HG02642 (cell line): ENCODE results near the gene ASAP3.
A peak's percentile ranks its signal among the peaks of the same experiment; 100 is the strongest.
"Not testable (repeated sequence)": the region's sequence is repeated elsewhere in the genome, so short reads cannot be mapped to it uniquely, and the experiment has no call there.

Source experiments
- ATAC-seq: cut with Tn5 transposase; IDR thresholded peaks from one replicate; pipeline ENCODE4 v1.9.1; 2021; ENCODE audit warnings: mild to moderate bottlenecking; ENCODE audit not compliant: unreplicated experiment, poor library complexity

The ASAP3 gene

DNA sequence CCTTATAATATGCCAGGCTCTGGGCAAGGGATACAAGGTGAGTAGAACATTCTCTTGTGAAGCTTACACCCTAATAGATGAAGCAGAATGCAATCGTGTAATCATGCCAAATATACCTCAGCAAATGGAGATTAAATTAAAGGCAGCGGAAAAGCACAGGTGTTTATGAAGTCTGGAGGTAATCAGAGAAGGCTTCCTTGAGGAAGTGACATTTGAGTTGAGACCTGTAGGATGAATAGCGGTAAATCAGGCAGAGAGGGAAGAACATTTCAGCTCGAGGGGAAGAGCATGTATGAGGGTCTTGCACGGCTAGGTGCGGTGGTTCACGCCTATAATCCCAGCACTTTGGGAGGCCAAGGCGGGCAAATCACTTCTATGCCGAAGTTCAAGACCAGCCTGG, 33.6 kb upstream of the ASAP3 start:
- no peak for ATAC-seq

DNA sequence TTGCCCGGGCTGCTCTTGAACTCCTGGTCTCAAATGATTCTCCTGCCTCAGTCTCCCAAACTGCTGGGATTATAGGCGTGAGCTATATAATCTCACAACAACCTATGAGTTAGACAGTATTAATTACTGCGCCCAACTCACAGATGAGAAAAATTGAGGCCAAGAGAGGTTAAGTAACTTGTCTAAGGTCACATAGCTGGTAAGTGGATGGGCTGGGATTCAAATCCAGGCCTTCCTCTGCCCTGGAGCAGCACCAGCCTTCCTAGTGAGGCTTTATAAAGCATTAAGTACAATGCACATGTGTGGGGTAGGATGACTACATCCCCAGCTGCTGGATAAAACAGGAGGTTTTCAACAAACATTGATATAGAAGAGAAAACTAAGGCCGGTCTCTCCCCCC, 31.9 kb upstream of the ASAP3 start:
- no peak for ATAC-seq

DNA sequence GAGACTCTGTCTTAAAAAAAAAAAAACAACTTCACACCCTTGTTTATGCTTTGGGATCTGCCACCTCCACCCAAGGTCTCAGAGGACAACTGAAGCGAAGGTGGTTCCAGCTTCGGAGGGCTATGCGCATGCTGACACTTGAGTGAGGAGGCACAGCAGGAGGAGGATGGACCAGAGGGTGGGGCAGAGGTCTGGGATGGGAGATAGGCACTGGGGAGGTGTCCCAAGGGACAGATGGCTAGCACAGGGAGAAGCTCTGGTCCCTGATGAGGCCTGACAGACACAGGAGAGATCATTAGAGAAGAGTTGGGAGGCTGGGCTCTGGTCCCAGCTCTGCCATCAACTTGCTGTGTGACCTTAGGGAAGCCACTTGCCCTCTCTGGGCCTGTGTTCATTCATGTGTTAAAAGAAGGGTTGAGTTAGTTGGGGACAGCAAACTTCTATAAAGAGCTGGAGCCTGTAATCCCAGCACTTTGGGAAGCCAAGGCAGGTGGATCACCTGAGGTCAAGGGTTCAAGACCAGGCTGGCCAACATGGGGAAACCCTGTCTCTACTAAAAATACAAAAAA, 30.2 kb upstream of the ASAP3 start:
- no peak for ATAC-seq

DNA sequence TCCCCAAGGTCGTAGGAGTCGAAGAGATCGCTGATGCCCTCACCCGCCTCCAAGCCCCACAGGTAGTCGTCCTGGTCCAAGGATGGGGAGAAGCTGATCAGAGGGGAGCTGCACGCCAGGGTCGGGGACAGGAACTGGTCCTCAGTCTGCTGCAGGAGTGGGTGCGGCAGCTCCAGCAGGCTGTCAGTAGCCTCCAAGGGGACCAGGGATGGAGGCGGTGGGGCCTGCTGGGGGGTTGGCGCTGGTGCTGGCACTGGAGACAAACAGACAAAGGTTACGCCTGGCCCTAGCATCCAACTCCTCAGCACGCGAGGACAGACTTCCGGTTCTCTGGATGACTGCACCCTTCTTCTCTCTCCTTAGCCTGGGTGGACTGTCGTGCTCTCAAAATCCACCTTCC, 25.9 kb upstream of the ASAP3 start:
- ATAC-seq = no peak

DNA sequence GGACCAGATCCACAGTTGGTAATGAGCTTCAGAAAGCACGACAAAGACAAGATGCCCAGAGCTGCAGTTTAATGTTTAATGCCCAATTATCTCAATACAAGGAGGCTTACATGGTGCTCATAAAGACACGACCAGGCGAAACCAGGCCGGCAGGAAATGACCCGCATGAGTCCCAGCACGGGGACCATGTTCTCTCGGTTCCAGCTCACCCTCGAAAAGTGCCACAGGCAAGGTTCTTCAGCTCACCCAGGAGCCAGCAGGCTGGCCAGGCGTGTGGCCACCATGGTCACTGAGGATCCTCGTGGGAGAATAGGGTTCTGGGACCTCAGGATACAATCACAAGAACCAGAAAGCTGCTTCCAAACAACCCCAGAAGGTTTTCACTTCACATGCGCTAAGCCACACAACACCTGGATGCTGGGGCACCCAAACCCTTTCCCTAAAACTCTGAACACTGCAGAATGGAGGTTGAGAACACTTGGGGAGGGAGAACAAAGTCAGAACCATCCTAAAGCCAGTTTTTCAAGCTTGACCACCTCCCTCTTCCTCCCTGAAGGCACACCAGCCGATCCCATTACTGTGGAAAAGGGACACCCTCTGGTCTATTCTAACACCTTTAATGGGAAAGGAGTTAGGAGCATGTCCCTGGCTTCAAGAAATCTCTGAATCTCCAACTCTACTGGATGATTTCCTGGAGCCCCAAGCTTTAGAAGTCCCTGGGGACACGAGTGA, 22.6 kb upstream of the ASAP3 start:
- no peak for ATAC-seq

DNA sequence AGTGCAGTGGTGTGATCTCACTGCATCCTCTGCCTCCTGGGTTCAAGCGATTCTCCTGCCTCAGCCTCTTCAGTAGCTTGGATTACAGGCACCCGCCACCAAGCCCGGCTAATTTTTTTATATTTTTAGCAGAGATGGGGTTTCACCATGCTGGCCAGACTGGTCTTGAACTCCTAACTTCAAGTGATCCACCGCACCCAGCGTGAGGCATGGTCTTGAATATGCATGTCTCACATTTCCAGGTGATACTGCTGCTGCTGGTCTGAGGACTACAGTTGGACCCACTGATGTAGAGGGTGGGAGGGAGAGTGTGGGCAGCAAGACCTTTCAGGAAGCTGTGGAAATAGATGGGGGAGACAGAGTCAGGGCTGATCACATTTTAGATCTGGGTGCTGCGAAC, 21.9 kb upstream of the ASAP3 start:
- no peak for ATAC-seq

DNA sequence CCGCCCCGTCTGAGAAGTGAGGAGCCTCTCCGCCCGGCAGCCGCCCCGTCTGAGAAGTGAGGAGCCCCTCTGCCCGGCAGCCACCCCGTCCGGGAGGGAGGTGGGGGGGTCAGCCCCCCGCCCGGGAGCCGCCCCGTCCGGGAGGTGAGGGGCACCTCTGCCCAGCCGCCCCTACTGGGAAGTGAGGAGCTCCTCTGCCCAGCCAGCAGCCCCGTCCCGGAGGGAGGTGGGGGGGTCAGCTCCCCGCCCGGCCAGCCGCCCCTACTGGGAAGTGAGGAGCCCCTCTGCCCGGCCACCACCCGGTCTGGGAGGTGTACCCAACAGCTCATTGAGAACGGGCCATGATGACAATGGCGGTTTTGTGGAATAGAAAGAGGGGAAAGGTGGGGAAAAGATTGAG, 20.2 kb upstream of the ASAP3 start:
- ATAC-seq = not testable (repeated sequence)

DNA sequence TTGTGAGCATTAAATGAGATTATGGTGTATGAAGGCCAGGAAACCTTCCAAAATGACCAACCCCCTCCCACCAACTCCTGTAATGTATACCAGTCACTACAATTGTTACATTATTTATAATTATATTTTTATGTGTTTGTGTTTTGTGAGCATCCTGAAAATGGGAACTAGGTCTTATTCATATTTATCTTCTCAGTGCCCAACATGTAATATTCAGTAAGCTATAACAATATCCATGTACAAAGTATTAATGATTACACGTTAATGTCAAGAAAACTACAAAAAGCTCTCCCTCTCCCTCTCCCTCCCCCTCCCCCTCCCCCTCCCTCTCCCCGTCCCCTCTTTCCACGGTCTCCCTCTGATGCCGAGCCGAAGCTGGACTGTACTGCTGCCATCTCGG, 19.0 kb upstream of the ASAP3 start:
- no peak for ATAC-seq

DNA sequence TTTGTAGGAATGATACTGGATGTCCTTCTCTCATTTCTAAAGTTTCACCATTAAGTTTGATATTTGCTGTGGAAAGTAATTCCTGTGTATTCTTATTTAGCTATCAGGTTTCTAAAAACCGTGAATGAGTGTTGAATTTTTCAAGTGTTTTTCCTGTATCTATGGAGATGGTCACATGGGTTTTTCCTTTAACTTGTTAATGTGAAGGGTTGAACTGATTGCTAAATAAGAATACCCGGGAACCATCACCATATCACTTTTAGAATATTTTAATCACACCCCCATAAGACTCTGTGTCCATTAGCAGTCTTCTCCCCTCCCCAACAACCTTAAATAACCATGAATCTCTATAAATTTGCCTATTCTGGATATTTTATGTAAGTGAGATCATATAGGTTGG, 16.5 kb upstream of the ASAP3 start:
- no peak for ATAC-seq

DNA sequence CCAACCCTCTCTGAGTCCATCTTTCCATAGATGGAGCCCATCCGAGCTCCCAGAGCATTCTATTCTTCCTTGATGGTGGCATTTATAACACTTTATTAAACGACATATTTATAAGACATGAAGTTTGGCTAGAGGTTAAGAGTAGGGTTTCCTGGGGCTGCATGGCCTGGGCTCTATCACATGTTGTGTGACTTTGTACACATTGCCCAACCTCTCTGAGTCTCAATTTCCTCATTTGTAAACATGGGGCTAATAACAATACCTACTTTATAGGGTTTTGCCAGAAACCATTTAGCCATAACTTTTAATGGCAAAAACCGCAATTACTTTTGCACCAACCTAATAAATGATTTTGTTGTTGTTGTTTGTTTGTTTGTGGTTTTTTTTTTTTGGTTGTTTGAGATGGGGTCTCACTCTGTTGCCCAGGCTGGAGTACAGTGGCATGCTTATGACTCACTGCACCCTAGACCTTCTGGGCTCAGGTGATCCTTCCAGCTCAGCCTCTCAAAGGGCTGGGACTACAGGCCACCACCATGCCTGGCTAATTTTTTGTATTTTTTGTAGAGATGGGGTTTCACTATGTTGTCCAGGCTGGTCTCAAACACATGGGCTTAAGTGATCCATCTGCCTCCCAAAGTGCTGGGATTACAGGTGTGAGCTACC, 13.9 kb upstream of the ASAP3 start:
- no peak for ATAC-seq

DNA sequence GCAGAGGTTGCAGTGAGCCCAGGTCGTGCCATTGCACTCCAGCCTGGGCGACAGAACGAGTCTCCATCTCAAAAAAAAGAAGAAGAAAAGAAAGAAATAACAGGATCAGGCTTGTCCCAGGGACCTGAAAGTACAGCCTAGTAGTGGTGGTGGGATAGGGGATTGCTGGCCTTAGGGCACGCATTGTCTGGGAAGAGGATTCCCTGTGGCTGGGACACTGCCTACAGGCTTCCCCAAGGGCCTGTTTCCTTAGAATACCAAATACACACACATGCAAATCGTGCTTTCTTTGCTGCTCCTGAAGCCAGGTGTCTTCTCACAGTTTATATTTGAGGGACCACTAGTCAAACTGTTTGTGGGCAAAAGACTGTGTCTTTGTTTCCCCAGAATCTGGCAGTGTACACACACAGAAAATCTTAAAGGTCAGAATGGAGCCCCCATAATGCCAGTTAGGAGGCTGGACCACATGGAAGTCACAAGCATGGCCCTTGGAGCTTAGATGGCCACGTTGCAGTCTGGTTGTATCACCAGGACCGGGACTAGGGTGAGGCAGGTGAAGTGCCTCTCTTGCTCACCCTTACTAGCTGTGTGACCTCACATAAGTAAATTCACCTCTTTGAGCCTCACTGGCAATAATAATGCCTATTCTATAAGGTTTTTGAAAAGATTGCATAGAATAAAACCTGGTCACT, 12.7 kb upstream of the ASAP3 start:
- ATAC-seq = no peak

DNA sequence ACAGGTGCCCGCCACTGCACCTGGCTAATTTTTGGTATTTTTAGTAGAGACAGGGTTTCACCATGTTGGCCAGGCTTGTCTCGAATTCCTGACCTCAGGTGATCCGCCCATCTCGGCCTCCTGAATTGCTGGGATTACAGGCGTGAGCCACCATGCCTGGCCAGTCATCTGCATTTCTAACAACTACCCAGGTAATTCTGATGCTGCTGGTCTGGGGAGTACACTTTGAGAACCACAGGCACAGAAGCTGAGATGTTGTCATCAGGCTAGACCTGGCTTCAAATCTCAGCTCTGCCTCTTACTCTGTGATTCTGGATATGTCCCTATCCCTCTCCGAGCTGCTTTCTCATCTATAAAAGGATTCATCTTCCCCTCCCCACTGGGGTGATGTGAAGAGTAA, 10.9 kb upstream of the ASAP3 start:
- ATAC-seq = not testable (repeated sequence)

DNA sequence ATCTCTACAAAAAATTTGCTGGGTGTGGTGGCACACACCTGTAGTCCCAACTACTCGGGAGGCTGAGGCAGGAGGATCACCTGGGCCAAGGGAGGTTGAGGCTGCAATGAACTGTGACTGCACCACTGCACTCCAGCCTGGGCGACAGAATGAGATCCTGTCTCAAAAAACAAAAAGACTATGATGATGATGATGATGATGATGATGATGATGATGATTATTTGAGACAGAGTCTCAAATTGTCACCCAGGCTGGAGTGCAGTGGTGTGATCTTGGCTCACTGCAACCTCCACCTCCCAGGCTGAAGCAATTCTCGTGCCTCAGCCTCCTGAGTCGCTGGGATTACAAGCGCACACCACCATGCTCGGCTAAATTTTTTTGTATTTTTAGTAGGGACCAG, 8.8 kb upstream of the ASAP3 start:
- not testable (repeated sequence) for ATAC-seq

DNA sequence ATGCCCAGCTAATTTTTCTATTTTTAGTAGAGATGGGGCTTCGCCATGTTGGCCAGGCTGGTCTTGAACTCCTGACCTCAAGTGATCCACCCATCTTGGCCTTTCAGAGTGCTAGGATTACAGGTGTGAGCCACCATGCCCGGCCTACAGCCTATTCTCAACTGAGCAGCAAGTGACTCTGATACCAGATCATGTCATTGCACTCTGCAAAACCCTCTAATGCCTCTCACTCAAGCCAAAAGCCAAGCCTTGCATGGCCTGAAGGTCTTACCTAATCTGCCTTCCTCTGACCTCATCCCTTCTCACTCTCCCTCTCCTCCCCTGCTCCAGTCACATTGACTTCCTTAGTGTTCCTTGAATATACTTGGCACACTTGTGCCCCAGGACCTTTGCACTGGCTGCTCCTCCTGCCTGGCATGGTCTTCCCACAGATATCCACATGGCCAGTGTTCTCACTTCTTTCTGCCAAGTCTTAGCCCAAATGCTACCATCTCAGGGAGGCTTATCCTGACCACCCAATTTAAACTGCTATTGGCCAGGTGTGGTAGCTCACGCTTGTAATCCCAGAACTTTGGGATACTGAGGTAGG, 8.2 kb upstream of the ASAP3 start:
- no peak for ATAC-seq

DNA sequence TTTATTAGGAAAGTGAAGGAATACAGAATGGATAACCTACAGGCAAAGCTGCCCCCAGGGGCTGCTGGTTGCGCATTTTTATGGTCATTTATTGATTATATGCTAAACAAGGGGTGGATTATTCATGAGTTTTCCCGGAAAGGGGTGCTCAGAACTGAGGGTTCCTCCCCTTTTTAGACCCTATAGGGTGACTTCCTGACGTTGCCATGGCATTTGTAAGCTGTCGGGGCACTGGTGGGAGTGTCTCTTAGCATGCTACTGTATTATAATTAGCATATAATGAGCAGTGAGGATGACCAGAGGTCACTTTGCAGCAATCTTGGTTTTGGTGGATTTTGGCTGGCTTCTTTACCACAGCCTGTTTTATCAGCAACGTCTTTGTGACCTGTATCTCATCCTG, 5.9 kb upstream of the ASAP3 start:
- no peak for ATAC-seq

DNA sequence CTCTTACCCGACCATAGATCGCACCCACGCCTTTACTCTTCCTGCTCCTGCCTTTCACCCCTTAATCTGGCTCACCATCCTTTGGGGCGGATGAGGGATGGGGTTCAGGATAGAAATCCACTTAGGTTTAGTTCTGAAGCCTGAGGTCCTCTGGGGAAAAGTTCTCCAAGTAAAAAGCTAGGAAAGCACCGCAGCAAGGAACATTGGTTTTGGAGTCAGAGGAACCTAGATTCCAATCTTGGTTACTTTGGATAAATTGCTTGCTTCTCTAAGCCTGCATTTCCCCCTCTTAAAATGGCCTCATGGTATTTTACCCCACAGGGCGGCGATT, 988 bp upstream of the ASAP3 start:
- no peak for ATAC-seq

DNA sequence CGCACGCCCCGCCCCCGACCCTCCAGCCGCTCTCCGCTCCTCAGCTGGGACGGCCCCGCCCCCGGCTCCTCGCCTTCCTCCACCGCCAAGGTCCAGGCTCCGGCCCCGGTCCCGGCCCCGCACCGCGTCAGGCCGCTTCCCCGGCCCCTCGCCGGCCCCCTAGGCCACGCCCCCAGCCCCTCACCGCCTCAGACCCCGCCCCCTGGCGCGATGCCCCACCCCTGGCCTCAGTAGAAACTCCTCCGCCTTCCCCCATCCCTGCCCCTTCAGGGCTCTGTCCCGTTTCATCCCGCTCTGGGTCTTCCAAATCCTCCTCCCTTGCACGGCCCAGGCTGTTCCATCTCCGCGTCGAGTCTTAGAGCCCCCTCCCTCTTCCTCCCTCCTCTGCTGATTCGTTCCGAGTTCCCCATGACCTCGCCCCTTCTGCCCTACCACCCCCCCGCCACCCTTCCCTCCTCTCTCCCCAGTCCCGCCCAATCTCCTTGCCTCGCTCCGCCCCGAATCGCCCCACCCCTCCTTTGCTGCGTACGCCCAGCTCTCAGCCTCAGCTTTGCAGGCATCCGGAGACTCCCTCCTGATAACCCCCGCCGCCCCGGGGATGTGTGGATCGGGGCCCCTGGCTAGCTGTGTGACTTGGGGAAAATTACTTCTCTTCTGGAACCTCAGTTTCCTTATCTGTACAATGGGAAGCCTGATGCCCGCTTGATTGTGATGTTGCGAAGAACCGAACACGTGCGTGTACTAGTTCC, 448 bp upstream of the ASAP3 start:
- peak; percentile 59 for ATAC-seq

DNA sequence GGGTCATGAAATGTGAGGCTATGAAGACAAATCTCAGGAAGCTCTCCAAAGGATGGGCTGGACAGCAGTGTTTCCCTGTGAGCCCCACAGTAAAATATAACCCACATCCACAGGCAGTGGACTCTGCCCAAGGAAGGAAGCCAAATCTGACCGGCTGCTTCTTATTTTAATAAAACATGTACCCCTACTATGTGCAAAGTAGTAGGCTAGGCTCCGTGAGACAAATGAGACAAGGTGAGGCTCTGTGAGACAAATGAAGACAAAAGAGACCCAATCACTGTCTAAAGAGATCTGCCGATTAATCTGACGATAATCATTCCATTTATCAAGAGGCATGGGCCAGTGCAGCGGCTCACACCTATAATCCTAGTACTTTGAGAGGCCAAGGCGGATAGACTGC, 2.1 kb downstream of the ASAP3 start:
- no peak for ATAC-seq

DNA sequence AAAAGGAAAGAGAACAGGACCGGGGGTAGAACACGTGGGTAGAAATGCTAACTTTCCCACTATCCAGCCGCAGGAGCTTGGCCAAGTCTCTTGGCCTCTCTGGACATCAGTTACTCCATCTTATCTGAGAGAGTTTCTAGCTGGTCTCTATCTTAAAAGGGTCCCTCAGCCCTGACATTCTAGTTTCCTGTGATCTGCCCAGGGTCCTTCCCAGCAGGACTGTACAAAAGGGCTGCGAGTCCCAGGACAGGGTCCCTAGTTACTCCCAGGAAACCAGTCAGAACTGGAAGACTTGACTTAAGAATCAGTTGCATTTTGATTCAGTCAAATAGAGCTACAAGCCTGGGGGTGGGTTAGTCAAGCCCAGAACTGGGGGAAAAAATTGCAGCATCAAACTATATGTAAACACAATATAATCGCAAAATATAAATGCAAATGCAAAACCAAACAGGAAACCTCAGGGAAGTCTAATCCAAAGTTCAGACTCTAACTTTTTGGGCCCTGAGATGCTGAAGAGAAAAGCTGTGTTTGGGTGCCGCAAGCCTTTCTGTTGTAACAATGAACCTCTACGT, 2.9 kb downstream of the ASAP3 start:
- ATAC-seq = no peak
